HCT116 (cell line): Measurements from ENCODE around the gene MTHFD2.

Source experiments
- CEBPB ChIP-seq: IDR thresholded peaks from 2 replicates; pipeline ENCODE4 v1.6.1; 2012; ENCODE audit warnings: low read depth
- CTCF ChIP-seq, 3 experiments: fragments of 200-600 bp in 1 of 3; sonication (generic) in 1 of 3; IDR thresholded peaks in 2 of 3; conservative IDR thresholded peaks in 1 of 3; 2 replicates each; pipeline ENCODE4 v1.5.1; 2012 to 2017; ENCODE audit warnings: low read depth in 2 of 3, low read length in 2 of 3, antibody characterized with exemption in 1 of 3, borderline replicate concordance in 1 of 3, control low read depth in 1 of 3, mild to moderate bottlenecking in 1 of 3, mixed read lengths in 1 of 3, mixed run types in 1 of 3, moderate library complexity in 1 of 3; ENCODE audit not compliant: insufficient read depth in 1 of 3
- EGR1 ChIP-seq: IDR thresholded peaks from 2 replicates; pipeline ENCODE4 v1.6.1; 2012; ENCODE audit warnings: low read depth
- MAX ChIP-seq: IDR thresholded peaks from 2 replicates; pipeline ENCODE4 v1.6.1; 2012
- POLR2A ChIP-seq: IDR thresholded peaks from 2 replicates; pipeline ENCODE4 v1.7.0; 2011; ENCODE audit warnings: borderline replicate concordance; ENCODE audit not compliant: insufficient read depth, insufficient read length; ENCODE audit errors: extremely low read depth
- POLR2AphosphoS5 ChIP-seq: IDR thresholded peaks from 2 replicates; pipeline ENCODE4 v1.6.1; 2011; ENCODE audit warnings: mild to moderate bottlenecking, low read depth, low read length, moderate library complexity
- REST ChIP-seq: IDR thresholded peaks from 2 replicates; pipeline ENCODE4 v1.6.1; 2012; ENCODE audit warnings: low read depth
- ZNF274 ChIP-seq: fragments of 200-500 bp; sonication (Bioruptor generic); IDR thresholded peaks from 2 replicates; pipeline ENCODE4 v1.6.1; 2014; ENCODE audit warnings: mild to moderate bottlenecking, low read depth, low read length, inconsistent platforms

GRCh38 chr2:74253306-74253970, 55.0 kb downstream of the MTHFD2 start:
- no peak for TF ChIP-seq POLR2AphosphoS5
- no peak for TF ChIP-seq MAX
- TF ChIP-seq CTCF (IDR thresholded peaks at IDR 0.05 in 2 of 3, conservative IDR thresholded peaks at IDR 0.05 in 1 of 3; ENCODE audit: borderline replicate concordance in 1 of 3, insufficient read depth in 1 of 3, low read depth in 2 of 3, low read length in 2 of 3), result no peak
- TF ChIP-seq CEBPB, result no peak
- no peak for TF ChIP-seq REST
- no peak for TF ChIP-seq ZNF274
- no peak for TF ChIP-seq POLR2A
- no peak for TF ChIP-seq EGR1
